ENCODE measurements around the gene PTPN1.

Gene PTPN1

GRCh38 chr20:50510706-50511542, 741 bp downstream of the PTPN1 start:
- no peak for DNase-seq (ENCODE audit: low read depth in 3 of 3, low spot score in 1 of 3)

- DNase-seq (ENCODE audit: low read depth in 3 of 3, low spot score in 1 of 3) = no peak
These were observed 2.1 kb downstream of the PTPN1 start for GRCh38 chr20:50512323-50512722.

- no peak for DNase-seq (ENCODE audit: low read depth in 3 of 3, low spot score in 1 of 3)
These were observed 3.2 kb downstream of the PTPN1 start for GRCh38 chr20:50513169-50514034.

GRCh38 chr20:50514035-50514337, 3.8 kb downstream of the PTPN1 start:
- no peak for DNase-seq (ENCODE audit: low read depth in 3 of 3, low spot score in 1 of 3)

GRCh38 chr20:50514750-50515149, 4.6 kb downstream of the PTPN1 start:
- DNase-seq (ENCODE audit: low read depth in 3 of 3, low spot score in 1 of 3) = no peak

- DNase-seq (ENCODE audit: low read depth in 3 of 3, low spot score in 1 of 3) = no peak
These were observed 5.4 kb downstream of the PTPN1 start for GRCh38 chr20:50515471-50516106.

GRCh38 chr20:50516180-50516934, 6.2 kb downstream of the PTPN1 start:
- DNase-seq (ENCODE audit: low read depth in 3 of 3, low spot score in 1 of 3) = no peak

GRCh38 chr20:50516935-50517816, 7.0 kb downstream of the PTPN1 start:
- no peak for DNase-seq (ENCODE audit: low read depth in 3 of 3, low spot score in 1 of 3)

GRCh38 chr20:50517817-50518154, 7.6 kb downstream of the PTPN1 start:
- no peak for DNase-seq (ENCODE audit: low read depth in 3 of 3, low spot score in 1 of 3)

DNA sequence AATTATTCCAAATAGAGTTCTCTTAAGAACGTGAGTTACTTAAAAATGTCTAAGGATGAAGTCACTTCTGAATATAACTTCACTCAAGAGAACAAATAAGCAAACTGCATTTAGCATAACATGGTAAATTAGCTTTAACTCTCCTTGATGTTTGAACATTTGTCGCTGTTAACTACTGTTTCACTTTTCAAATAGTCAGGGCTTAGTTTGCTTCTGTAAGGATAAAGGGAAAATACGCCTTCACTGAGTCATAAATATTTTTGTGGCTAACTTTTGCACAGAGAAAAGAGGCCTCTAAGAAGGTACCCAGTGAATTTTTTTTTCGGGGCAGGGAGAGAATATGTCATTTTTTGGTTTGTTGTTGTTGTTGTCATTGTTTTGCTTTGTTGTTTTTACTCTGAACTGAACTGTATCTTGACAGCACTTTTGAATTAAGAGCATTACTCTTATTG, 8.1 kb downstream of the PTPN1 start:
- no peak for DNase-seq (ENCODE audit: low read depth in 3 of 3, low spot score in 1 of 3)

GRCh38 chr20:50519036-50519762, 9.0 kb downstream of the PTPN1 start:
- no peak for DNase-seq (ENCODE audit: low read depth in 3 of 3, low spot score in 1 of 3)

DNA sequence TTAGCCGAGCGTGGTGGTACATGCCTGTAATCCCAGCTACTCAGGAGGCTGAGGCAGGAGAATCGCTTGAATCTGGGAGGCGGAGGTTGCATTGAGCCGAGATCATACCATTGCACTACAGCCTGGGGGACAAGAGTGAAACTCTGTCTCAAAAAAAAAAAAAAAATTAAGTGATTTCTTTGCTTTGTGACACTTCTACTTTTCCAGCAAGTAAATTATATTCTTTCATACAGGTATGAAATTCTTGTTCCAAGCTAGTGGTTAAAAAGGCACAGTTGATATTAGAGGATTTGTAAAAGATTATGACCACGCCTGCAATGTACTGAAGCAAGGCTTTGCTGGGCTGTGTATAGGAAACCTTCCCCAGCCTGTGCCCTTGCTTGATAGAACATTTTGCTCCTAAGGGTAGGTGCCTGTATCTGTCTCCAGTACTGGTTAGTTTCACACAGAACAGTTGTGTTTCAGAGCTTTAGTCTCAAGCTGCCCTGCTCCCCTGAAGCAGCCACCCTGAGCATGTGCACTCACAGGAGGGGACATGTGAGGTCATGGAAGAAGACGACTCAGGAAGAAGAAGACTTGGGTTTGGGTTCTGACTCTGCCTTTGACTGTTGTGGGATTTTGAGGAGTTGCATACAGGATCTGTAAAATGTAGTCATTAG, 10.2 kb downstream of the PTPN1 start:
- no peak for DNase-seq (ENCODE audit: low read depth in 3 of 3, low spot score in 1 of 3)

- no peak for DNase-seq (ENCODE audit: low read depth in 3 of 3, low spot score in 1 of 3)
These were observed 11.3 kb downstream of the PTPN1 start for GRCh38 chr20:50521221-50522052.

DNA sequence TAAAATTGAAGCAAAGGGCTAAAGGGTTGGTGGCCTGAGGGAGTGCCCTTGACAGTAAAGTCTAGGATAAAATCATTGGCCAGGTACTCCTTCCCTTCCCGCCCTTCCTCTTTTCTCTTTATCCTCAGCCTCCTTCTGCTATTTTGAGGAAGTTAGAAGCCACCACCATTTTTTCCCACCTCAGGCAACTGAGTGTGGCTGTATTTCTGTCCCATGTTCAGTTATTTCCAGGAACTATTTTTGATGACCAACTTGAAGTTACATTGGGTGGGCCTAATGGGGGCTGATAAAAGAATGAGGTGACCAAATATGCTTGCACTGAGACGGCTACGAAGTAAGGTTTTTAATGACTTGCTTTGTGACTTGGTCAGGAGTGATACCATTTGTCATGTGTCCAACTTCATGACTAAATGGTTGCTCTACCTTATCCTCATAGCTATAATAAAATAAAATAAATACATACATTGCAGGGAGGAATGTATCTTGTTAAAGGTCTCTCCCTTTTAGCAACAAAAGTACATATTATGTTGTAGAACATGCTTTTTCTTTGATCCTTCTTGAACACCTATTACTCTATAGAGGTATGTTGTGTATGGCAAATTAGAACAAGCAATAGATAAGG, 12.0 kb downstream of the PTPN1 start:
- DNase-seq (ENCODE audit: low read depth in 3 of 3, low spot score in 1 of 3) = no peak

DNA sequence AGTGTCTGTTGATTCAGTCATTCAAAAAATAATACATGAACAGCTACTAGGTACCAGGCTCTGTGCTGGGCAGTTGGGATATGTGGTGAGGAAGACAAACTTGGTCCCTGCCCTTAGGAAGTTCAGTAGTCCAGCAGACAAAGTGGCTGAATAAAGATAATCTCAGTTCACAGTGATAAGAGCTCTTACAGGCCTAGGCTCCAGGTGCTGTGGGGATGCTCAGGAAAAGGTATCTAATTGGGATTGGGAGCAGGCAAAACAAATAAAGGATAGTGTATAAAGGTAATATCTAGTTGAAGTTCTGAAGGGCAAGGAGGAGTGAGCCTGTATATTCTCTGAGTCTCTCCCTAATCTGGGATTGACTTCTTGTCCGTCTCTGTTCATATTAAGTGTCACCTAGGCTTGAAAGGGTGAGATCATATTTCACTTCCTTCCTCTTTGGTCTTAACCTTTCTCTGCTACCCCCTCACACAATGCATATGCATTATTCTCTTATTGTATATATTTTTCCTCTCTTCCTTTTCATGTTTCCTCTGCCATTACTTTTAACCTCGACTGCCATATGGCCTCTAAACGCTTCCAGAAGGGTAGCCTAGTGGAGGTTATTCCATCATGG, 13.5 kb downstream of the PTPN1 start:
- no peak for DNase-seq (ENCODE audit: low read depth in 3 of 3, low spot score in 1 of 3)

GRCh38 chr20:50525681-50526080, 15.5 kb downstream of the PTPN1 start:
- DNase-seq (ENCODE audit: low read depth in 3 of 3, low spot score in 1 of 3) = no peak

GRCh38 chr20:50526403-50526989, 16.3 kb downstream of the PTPN1 start:
- DNase-seq (ENCODE audit: low read depth in 3 of 3, low spot score in 1 of 3) = no peak
